GM19193 (cell line): ENCODE results near the gene ORAI1.
A peak's percentile ranks its signal among the peaks of the same experiment; 100 is the strongest.

Experiments used
- POLR2A ChIP-seq: IDR thresholded peaks from 4 replicates; pipeline ENCODE4 v1.6.1; 2011; ENCODE audit not compliant: insufficient read depth, insufficient read length; ENCODE audit errors: extremely low read depth

ORAI1 gene

GRCh38 chr12:121626087-121626852 lies at the start of gene ORAI1:
Gene ORAI1, plus strand, starts transcription at chr12:121626530.
- peak; percentile 96 for TF ChIP-seq POLR2A

GRCh38 chr12:121576851-121577391 lies 49.4 kb upstream of the ORAI1 start:
- TF ChIP-seq POLR2A = no peak

DNA sequence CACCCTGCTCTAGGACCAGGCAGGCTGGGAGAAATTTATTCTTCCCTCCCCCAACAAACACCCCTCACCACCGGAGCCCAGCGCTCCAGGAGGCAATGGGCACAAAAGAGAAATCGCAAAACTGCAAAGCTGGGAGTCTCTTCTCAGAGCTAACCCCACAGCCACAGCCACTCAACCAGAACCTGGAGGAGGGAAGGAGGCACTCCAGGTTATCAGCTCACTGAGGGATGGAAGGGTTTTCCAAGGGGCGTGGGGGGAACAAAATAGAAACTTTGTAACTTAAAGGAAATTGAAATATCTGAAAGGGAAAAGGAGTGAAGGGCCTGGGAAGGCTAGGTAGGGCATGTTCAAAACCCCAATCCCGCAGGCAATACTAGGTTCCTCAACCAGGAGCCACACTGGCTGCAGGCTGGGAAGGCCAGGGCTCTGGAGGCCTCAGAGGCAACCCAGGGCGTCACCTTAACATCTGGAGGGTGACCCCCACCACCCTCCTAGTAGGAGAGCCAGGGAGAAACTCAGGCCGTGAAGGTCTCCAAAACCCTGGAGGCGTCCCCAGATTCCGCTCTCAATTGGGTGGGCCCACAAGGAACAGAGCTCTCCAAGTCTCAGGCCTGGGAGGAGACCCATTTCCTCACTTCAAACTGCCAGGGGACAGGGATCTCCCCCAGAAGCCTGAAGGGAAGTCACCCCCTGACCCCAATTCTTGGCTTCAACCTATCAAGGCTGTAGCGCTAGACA lies 48.7 kb upstream of the ORAI1 start:
- no peak for TF ChIP-seq POLR2A

DNA sequence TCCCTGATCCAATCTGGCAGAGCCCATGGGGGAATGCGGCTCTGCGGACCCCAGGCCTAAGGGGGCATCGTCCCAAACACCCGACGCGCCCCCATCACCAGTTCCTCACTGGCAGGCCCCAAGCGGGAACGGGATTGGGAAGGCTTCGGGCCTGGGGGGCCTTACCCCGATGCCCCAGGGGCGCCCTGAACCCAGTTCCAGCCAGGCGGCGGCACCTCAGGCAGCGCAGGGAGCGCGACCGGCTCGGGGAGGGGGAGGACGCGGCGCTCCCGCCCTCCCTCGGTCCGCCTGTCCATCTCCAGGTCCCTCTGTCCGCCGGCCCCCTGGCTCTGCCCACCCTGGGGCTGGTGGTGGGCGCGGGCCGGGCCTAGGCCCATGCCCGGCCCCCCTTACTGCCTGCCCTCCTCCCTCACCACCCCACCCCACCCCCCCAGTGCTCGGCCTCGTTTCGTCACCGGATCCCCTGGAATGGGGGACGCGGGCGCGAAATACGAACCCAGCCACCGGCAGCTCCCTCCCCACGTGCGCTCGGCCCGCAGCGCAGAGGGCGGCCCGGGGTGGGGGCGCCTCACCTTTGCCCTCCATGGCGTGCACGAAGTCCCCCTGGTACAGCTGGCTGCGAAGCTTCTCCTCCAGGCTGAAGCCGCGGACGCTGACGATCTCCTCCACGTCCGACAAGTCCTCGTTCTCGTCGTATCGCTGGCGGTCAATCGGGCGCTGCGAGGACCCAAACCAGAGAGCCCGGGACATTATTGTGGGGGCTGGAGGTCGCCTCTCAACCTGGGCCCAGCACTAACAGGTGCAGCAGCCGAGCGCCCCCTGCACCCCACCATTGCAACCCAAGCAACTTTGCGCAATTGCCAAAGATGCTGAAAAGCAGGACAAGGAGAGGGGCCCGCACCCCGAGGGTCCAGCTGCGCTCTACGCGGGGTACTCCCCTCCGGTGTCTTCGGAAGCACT lies 47.8 kb upstream of the ORAI1 start:
- TF ChIP-seq POLR2A = no peak

GRCh38 chr12:121579190-121579791 lies 47.0 kb upstream of the ORAI1 start:
- no peak for TF ChIP-seq POLR2A

DNA sequence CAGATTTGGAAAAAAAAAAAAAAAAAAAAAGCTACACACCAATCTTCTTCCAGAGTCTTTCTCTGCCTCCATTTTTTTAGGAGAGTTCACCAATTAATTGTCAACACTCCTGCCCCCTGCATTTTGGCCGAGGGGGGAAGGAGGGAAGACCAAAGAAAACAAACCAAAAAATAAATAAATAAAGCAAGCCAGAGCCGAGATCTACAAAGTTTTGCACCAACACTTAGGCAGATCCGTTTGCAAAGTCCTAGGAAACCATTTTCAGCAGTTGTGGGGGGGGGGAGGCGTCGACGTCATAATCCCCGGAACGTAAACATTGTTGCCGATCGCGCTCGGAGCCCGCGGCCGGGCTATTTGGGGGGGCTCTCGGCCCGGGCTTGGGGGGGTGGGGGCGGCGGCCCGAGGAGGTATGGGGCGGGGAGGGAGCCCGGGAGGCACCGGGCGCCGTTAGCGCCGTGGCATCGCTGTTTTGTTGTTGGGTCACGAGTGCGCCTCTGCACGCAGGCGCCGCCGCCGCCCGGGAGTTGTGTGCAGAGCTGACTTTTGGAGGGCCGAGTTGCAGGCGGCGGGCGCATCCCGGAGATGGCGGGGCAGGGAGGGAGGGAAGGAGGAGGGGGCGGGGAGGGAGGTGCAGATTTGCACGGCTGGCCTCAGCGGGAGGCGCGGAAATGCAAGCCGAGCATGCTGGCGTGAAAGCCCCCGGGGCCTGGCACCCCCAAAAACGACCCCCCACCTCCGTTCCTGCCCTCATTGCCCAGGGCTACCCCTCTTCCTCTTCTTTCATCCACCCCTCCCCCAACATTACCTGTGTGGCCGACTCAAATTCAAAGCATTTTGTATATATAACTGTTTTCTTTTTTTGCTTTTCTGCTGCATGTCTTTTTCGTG lies 46.1 kb upstream of the ORAI1 start:
- peak; percentile 47 for TF ChIP-seq POLR2A

DNA sequence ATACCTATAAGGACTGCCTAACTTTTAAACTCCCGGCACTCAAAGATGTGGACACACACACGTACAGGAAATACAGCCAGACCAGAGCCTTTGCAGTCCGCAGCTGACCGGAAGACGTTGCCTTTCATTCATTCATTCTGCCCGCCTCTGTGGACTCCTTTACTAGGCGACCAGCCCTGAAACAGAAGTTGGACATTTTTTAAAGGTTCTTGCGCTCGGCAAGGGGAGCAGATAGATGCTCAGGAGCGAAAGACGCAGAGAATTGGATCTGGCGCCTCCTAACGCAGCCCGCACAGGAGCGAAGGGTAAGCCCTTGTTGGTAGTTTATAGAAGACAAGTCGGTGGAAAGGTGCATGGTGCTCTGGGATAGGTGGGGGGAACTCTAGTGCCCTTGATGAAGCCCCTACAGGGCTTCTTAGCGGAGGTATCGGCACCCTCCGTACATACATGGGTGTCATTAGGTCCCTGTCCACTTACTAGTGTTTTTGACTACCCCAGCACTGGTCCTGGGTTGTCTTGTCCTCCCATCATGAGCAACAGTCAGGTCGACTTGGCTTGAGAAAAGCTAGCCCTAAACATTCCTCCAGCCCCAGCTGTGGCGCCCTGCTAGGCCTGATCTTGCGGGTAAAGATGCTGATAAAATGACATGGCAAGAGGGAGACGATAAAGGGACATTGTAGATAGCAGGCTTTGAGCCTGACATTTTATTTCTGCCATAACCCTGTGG lies 45.2 kb upstream of the ORAI1 start, which contains the start of gene KDM2B:
TSS of gene KDM2B (minus strand) at position 65 of the 727 bp plus-strand sequence. CDS start 112 bp downstream, outside the sequence.
- no peak for TF ChIP-seq POLR2A

DNA sequence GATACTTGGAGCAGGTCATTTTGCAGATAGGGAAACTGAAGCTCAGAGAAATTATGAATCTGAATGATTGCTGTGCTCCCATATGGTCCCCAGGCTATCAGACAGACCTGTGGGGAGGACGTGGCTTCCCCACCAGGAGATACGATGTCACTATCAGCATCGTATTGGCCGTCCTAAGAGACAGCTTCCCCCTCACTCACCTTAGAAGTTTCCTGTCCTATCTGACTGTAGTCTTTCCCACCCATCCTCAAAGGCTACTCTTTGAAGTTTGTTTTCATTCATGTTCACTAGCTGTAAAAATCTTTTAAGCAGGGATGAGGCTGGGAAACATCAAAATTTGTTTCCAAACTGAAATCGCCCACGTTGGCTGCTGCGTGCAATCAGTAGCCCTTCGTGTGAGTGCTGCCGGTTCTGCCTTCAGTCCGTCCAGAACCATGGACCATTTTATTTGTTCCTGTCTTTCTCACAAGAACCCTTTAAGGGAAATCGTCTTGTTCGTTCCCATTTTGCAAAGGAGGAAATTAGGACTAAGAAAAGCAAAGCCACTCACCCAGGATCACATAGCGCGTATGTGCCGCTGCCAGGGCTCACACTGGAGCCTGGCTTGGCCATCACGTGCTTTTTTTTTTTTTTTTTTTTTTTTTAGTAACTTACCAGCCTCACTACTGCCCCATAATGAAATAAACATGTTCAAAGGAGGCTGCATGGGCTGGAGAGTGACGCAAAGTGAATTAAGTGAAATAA lies 44.5 kb upstream of the ORAI1 start:
- TF ChIP-seq POLR2A = no peak

GRCh38 chr12:121582583-121583333 lies 43.6 kb upstream of the ORAI1 start:
- no peak for TF ChIP-seq POLR2A

DNA sequence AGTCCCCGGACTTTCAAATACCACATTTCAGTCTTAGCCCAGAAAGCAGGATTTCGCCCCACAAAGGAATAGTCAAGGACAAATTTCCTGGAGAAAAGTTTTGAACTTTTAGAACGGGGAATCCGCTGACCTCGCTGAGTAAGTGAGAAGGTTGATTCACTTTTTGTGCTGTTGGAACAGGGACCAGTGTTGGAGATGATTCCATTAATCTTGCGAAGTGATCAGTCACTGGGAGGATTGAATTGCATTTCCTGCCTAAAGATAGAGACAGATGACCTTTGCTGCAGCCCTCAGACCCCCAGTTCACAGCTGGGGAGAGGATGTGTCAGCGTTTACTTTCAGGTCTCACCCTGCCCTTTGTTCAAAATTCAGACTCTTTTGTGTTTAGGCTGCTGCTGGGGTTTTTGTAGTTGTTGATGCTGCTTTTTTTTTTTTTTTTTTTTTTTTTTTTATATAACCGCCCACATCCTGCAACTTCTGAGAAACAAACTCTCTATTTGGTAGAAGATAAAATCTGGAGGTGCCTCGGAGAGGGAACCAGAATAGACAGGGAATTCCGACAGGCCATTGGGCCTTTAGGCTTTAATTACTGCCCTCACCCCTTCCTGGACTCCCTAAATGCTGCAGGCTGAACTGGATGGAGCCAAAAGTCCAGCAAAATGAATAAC lies 35.7 kb upstream of the ORAI1 start:
- TF ChIP-seq POLR2A = peak; percentile 36

DNA sequence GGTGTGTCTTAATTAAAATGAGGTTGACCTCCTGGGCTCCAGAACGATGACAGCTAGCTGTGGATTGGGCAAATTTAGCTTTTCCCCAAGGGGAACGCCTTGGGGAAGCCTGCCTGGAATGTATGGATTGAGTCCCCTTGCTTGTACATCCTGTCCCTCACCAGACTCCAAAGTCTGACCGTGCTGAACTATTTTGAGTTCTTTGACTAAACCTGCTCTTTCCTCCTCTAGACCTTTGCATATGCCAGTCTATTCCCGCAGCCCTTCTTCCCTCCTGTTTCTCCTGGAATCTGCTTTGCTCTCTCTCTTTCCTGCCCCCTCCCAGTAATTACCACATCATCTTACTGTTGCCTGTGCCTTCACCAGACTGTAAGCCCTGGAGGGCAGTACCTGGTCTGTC lies 34.0 kb upstream of the ORAI1 start:
- TF ChIP-seq POLR2A = no peak
